Measurements from ENCODE around the gene GRM5. TPM values are rescaled to one million over a fixed set of nuclear protein-coding genes. Genes with fewer than 3 reads are reported as not detected.
A peak's percentile ranks its signal among the peaks of the same experiment; 100 is the strongest.

GRM5 gene
- total RNA-seq, 4 donors from 2014 or later: not detected

GRCh38 chr11:88523386-88524071, 542.3 kb downstream of the GRM5 start:
- intact Hi-C loops (cut with DNase I; ENCODE audit: low total_unique reads): no loop called here
- H3K27ac ChIP-seq: no peak overlapping the region
- no peak overlapping the region for H3K4me3 ChIP-seq
- in situ Hi-C loops (cut with MboI; ENCODE audit: low pct_ligation_motif_present in 1 of 4, low pct_unique_long_range_greater_than_20kb in 1 of 4, low sequenced_read_pairs in 3 of 4): no loop called here
- H3K36me3 ChIP-seq: no peaks in the 10 kb centered on the region
- no peaks in the 10 kb centered on the region for H3K4me1 ChIP-seq
- TF ChIP-seq EP300 (IDR thresholded peaks at IDR 0.05; ENCODE audit: low read depth): no peak
- no peak for TF ChIP-seq POLR2A (IDR thresholded peaks at IDR 0.05)
- no peak for TF ChIP-seq CTCF (IDR thresholded peaks at IDR 0.05)
- no peak for TF ChIP-seq POLR2AphosphoS5 (IDR thresholded peaks at IDR 0.05)
- H3K27me3 ChIP-seq: no peaks in the 10 kb centered on the region
- DNase-seq: no peak
- H3K9me3 ChIP-seq: no peaks in the 10 kb centered on the region

- Histone ChIP-seq H3K4me1 (no peaks in the 10 kb centered on the region), H3K27me3 (no peaks in the 10 kb centered on the region), H3K4me3 (no peak overlapping the region), H3K9me3 (no peaks in the 10 kb centered on the region), H3K27ac (no peak overlapping the region), H3K36me3 (no peaks in the 10 kb centered on the region)
- WGBS, 2 donors (ENCODE audit: low coverage in 1 of 2): 76 to 87% methylated on average over 2 of the region's 2 CpGs
- in situ Hi-C loops (cut with MboI; ENCODE audit: low pct_ligation_motif_present in 1 of 4, low pct_unique_long_range_greater_than_20kb in 1 of 4, low sequenced_read_pairs in 3 of 4): no loop called here
- intact Hi-C loops (cut with DNase I; ENCODE audit: low total_unique reads): no loop called here
- DNase-seq: no peak
- TF ChIP-seq EP300 (IDR thresholded peaks at IDR 0.05; ENCODE audit: low read depth): no peak
- TF ChIP-seq POLR2A (IDR thresholded peaks at IDR 0.05): no peak
- TF ChIP-seq CTCF (IDR thresholded peaks at IDR 0.05): no peak
- no peak for TF ChIP-seq POLR2AphosphoS5 (IDR thresholded peaks at IDR 0.05)
Observed at GRCh38 chr11:88522624-88523385, 543.0 kb downstream of the GRM5 start.

- peak overlapping the region in 1 of 4 donors; percentile 4 for H3K27ac ChIP-seq
- no peaks in the 10 kb centered on the region for H3K27me3 ChIP-seq
- 8 to 22% methylated on average over 1 of the region's 1 CpG for WGBS, 2 donors (ENCODE audit: low coverage in 1 of 2)
- no peaks in the 10 kb centered on the region for H3K9me3 ChIP-seq
- H3K4me3 ChIP-seq: no peak overlapping the region
- in situ Hi-C loops (cut with MboI; ENCODE audit: low pct_ligation_motif_present in 1 of 4, low pct_unique_long_range_greater_than_20kb in 1 of 4, low sequenced_read_pairs in 3 of 4) (no loop called here), intact Hi-C loops (cut with DNase I; ENCODE audit: low total_unique reads) (no loop called here)
- no peak for DNase-seq
- no peaks in the 10 kb centered on the region for H3K4me1 ChIP-seq
- TF ChIP-seq CTCF (IDR thresholded peaks at IDR 0.05) (no peak), POLR2AphosphoS5 (IDR thresholded peaks at IDR 0.05) (no peak), EP300 (IDR thresholded peaks at IDR 0.05; ENCODE audit: low read depth) (no peak), POLR2A (IDR thresholded peaks at IDR 0.05) (no peak)
- H3K36me3 ChIP-seq: no peaks in the 10 kb centered on the region
Observed at GRCh38 chr11:88521799-88522201, 544.0 kb downstream of the GRM5 start.

- Histone ChIP-seq H3K4me1 (no peaks in the 10 kb centered on the region), H3K27me3 (no peaks in the 10 kb centered on the region), H3K36me3 (no peaks in the 10 kb centered on the region), H3K4me3 (no peak overlapping the region), H3K9me3 (no peaks in the 10 kb centered on the region), H3K27ac (peak overlapping the region in 1 of 4 donors; percentile 4)
- in situ Hi-C loops (cut with MboI; ENCODE audit: low pct_ligation_motif_present in 1 of 4, low pct_unique_long_range_greater_than_20kb in 1 of 4, low sequenced_read_pairs in 3 of 4) (no loop called here), intact Hi-C loops (cut with DNase I; ENCODE audit: low total_unique reads) (no loop called here)
- DNase-seq: no peak
- TF ChIP-seq POLR2A (IDR thresholded peaks at IDR 0.05) (no peak), POLR2AphosphoS5 (IDR thresholded peaks at IDR 0.05) (no peak), EP300 (IDR thresholded peaks at IDR 0.05; ENCODE audit: low read depth) (no peak), CTCF (IDR thresholded peaks at IDR 0.05) (no peak)
Observed at GRCh38 chr11:88521399-88521798, 544.4 kb downstream of the GRM5 start.

Data from transverse colon (tissue), 4 donors.